Measurements from ENCODE around the gene BIRC2.

GRCh38 chr11:102384419-102385079 lies 37.5 kb downstream of the BIRC2 start:
- TF ChIP-seq CTCF (IDR thresholded peaks at IDR 0.05; ENCODE audit: low read depth, low read length) (no peak), EZH2phosphoT487 (IDR thresholded peaks at IDR 0.05; ENCODE audit: low read depth) (no peak)

Data from OCI-LY3 (cell line).